Stimulated activated naive CD4-positive, alpha-beta T cell (primary cell): ENCODE measurements around the gene ANK2.

ENCODE experiments used
- DNase-seq, 6 experiments: peaks; one replicate each; lab custom pipeline; 2025; lab: John Stamatoyannopoulos, UW

The ANK2 gene

DNA sequence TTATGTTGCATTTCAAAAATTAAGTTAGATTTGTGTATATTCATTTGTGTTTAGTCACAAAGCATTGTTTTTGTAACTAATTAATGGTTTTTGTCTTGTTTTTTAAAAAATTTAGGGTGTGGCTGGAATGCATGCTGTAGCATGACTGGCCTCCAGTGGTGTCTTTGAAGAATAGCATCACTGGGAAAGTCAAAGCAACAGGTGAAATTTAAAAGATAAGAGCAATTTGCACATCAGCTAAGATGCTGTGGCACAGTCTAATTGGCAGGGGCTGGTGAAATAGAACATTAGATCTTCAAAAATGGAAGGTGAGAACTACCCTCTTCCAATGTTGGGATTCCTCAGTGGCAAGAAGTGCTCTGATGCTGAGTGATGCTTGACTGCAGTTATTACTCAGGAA lies 45.3 kb downstream of the ANK2 start:
- DNase-seq = no peak

DNA sequence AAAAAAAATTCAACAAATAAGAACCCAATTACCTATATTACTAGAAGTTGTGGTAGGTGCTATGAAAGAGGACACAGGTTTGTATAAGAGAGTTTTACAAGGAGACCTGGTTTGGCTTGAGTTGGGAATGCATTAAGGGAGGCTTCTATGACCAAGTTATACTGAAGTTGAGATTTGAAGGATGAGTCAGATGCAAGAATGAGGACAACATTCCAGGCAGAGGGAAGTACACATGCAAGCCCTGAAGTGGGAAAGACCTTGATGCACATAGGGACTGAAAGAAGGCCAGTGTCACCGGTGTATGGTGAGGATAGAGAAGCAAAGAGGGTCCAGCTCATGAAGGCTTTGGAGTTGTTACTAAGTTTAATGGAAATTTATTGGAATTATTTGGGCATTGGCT lies 52.2 kb downstream of the ANK2 start:
- DNase-seq = no peak

DNA sequence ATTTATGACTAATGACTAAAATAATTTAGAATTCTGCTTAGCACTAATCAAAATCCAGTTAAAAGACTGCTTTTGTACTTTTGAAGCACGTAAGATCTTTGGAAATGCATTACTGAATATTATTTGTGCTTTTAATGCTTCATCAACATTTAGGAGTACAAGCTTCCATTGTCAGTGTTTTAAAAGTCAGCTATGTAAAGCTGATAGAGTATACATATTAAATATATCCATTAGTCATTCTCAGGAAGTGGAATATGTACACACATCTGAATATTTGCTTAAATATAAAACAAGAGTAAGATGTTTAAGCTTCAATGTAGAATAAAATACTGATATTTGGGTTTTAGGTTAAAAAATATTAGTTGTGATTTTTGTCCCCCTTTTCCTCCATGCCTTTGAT lies 54.1 kb downstream of the ANK2 start:
- DNase-seq = no peak

DNA sequence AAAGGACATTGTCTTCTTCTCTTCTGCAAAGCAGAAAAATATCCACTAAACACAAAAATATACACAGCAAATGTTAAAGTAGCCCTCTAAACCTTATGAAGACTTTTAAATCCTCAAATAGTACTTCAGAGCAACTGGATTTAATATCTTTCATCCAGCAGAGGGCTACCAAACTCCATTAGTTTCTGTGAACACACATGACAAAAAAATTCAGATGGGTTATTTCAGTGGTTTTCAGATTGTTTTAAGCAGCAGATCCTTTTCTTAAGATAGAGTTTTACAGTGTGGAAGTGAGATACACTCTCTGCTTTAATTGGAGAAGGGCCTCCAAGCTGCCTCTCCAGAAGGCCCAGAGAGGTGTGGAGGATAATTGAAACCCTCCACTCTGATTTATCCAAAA lies 56.7 kb downstream of the ANK2 start:
- no peak for DNase-seq

DNA sequence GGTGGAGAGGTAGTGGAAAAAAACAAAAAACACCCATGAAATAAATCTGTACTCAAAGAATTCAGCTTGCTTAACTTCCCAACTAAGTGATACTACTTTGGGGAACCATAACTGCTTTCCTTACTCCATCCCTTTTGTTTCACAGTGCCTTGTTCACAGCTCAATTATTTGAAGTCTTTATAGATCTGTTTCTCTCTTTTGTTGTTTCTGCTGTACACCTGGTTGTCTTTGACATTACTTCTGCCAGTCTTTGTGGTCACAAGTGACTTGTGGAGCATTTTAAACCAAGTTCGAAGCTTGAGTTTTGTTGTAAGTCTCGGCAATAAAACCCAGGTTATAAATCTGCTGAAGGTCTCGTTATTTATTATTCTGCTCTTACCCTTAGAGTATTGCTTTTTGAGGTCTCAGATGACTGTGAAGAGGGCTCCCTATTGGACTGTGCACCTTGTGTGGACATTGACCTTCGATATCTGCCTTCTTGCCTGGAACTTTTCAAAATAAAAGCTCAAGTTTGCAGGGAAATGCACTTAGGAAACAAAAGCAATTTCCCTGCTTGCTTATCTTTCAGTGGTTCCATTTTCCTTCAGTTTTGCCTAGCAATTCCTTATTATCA lies 59.8 kb downstream of the ANK2 start:
- DNase-seq = no peak

DNA sequence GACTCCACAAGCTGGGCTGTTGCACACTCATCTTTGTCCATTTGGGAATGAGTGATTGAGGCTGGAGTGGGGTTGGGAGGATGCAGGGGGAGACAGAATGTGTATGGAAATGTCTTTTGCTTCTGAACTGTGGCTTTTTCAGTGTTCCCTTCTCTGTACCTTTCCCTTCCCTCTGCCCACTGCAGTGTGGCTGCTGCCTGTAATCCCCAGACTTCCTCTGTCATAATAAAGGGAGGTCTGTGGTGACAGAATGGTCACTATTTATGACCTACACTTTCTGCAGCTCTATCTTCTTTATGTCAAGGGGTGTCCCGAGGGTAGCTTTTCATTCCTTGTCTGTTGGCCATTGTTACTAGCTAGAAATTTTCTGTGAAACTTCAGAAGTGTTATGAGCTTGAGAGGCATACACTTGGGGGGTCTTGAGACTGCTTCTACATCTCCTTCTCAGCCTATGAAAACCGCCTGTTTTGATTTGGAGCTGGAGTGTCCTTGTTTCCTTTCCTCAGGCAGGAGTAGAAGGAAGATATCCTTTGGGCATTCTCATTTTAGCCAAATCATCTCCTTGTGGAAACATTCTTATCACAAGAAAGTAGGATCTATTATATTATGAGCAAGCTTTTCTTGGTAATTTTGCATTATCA lies 63.0 kb downstream of the ANK2 start:
- no peak for DNase-seq

DNA sequence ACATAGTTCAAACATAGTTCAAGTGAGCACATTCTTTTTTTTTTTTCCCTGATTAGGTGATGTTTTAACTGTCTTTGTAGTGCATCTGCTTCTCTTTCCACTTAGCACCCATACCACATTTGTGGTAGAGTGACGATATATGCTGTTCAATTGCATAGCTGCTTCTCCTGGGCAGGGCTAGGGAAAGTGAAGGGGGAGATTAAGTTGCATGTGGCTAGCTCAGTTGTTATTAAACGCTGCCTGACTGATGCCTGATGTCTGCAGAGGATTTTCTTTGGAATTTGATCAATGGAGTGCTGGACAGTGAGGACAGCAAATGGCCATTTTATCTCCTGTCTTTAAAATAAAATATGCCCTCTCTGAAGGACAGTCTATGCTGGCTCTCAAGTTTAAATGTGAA lies 63.7 kb downstream of the ANK2 start:
- DNase-seq = no peak

DNA sequence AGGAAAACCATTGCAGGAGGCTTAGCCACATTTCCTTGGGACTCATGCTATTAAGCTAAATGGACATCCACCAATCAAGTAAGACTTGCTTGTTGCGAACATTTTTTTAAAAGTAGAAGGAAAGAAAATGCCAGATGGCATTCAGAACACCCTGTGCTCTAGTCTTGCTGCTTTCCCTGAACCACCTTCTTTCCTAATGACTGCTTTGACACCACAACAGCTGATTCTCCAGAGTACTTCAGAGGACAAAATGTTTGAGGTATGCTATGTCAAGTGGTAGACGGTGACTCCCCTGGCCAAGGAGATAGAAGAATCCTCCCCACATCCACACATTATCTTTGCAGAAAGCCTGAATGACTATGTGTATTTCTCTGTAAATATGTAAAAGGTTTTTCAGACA lies 65.4 kb downstream of the ANK2 start:
- DNase-seq = no peak

DNA sequence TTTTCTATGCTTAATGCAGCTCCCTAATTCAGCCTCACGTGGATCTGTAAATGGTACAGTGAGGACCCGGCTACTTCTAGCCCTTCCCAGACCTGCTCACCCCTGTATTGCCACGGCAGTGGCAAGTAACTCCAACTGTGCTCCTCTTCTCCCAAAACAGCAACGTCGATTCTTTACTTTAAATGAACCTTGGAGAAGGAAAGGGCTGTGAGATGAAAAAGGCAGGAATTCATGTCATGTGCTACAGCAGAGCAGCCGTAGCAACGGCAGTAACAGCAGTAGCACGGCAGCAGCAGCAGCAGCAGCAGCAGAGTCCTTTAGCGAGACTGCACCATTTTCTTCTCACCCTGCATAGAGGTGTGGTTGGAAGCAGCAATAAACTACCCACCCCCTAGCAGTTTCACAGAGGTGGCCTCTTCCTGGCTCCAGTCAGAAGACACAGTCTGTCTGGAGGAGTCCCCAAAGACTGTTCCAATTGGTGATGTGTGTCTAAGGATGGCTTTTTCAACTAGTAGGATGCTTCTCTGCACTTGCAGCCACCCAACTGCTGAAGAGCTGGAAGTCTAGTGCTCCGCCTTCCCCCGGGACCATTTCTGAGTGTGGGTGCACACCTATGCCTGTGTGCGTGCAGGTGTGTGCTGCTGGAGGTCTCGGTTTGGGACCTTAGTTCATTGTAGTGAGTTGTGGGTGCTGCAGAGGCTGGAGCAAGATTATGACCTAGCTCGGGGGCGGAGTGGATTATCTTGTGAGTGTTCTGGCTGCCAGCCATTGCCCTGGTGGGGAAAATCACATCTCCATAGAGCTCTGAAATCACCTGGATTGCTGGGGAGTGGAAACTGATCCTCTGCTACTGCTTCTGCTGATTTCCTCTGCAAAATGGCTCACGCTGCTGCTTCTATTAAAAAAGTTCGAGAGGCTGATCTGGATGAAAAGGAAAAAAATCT lies 67.2 kb downstream of the ANK2 start:
- no peak for DNase-seq

DNA sequence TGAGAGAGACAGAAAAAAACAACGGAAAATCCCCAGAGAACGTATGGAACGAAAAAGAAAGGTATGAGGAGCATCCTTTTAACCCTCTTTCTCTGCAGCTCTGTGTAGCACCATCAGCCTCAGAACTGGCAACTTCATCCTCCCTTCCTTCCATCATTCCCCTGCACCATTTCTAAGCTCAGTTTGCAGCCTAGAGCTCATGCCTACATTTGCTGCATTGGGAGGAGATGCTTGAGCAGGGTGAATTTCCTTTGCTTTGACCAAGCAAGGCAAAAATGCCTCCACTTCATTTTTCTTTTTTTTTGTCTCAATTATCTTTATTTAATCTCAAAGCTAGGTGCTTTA lies 67.9 kb downstream of the ANK2 start:
- DNase-seq = no peak

DNA sequence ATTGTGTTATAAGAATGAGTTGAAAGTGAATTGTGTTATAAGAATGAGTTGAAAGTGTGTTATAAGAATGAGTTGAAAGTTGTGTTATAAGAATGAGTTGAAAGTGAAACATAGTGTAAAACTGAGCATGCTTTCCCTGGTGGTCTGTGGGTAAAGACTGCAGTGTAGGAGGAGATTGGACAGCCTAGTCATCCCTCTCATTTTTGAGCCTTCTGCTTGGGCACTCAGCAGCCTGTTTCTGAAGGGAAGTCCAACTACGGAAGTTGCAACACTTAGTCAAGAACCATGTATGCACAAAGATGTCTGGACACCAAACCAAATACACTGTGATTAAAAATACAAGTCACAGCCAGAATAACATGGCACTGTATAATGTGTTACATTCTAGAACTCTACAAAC lies 72.6 kb downstream of the ANK2 start:
- no peak for DNase-seq

DNA sequence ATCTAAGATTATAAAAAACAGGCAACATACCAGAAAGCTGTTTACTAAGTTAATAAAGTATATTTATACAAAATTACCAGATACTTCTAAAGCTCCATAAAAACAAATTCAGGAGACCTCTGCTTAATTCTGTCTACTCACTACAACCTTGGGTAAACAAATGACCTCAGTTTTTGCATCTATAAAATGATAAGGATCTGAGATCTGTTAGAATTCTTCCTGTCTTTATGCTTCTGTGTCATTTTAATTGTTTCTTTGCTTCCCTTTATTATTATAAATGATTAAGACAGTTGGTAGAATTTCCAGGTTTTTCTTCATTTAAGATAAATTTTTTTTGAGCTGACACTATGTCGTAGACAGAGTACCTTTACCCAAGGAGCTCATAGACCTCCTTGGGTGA lies 76.0 kb downstream of the ANK2 start:
- DNase-seq = no peak

DNA sequence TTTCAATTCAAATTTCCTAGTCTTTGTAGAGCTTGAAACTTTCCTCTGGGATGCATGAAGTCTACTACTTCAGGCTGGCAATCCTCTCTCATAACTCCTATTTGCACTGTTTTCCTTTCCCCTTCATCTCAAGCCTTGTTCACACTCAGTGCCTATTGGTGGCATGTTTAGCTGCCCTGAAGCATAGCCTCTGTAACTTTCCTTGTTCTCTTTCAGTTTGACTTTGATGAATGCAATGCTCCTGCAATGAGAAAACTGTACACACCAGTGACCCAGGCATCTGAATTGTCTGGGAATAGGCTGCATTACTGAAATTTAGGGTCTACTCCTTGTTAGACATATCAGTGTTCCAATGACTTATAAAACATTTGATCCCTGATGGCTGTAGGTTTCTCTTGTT lies 81.7 kb downstream of the ANK2 start:
- no peak for DNase-seq

DNA sequence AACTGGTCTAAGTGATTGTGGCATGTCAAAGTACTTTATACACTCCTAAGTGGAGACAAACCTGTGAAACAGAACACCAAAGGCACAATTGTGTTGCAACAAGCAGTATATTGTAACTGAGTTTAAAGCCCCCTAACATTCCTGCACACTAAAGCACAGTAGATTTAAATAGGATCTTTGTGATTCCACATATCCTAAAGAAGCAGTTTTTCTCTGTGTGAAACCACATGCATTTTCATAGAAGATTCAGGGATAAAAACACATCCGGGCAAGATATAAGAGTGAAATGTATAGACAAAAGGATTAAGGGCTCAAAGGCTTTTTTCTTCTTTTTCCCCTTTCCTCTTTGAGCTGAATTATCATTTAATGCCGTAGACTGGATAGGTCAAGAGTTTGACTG lies 82.2 kb downstream of the ANK2 start:
- no peak for DNase-seq

DNA sequence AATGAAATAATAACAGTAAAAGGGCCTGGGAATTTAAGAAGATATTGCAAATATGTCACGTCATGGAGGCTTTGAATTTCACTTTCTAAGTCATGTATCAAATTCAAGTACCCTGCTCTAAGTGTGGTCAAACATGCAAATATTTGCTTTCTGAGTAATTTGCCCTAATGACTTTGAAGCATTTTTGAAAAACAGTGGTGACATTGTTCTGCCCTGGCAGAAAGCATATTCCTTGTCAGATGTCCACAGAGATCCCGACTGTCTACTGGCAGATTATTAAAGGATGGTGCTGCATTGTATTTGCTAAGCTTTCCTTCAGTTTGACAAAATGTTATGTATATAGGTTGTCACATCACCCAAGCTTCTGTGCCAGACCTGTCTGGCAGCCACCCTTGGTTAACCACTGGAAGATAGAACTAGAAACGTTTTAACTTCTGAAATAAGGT lies 92.5 kb downstream of the ANK2 start:
- DNase-seq = no peak

DNA sequence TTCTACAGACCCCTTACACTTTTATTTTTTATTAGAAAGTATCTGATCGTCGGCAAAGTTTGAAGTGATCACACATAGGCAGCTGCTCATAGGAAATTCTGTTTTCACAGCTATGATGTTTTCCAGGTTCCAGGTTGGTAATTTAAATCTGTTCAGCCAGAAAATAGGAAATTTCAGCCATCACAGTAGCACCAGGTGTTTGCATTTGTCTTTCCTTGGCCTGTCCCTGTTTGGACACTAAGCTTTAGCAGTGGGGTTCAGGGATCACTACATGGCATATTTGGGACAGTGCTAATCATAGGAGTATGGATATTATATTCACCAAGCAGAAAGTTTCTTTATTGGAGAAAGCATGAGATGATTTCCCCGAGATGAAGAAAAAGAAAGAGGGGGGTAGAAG lies 92.9 kb downstream of the ANK2 start:
- no peak for DNase-seq

DNA sequence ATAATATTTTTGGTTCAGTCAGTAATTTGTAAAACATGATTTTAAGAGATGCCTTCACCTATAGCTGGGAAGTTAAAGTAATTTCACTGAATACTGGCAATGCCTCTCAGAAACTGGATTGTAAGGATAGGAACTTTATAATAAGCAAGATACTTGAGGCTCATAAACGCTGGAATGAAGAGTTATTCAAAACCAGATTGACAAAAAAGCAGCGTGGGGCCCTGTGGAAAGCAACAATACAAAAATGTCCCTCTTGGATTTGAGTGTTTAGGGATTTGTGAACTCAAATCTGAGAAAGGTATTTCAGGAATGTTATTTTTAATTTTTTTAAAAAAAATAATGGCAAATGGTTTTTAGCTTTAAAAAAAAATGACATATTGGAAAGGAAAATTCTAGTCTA lies 94.6 kb downstream of the ANK2 start:
- no peak for DNase-seq

DNA sequence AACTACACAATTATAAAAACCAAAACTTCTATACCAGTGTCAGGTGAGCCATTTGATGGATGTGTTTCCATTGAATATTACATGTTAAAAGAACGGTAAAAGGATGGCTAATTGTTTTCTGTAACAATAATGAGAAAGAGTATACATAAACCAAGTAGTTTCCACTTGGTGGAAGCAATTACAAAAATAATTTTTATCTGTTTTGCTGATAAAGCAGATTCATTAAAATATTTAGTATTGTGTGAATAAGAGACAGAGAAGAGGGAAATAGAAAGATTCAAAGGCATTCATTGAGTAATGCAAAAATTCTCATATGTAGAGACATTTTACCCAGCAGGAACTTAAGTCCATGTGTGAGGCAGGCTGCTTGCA lies 95.7 kb downstream of the ANK2 start:
- no peak for DNase-seq

DNA sequence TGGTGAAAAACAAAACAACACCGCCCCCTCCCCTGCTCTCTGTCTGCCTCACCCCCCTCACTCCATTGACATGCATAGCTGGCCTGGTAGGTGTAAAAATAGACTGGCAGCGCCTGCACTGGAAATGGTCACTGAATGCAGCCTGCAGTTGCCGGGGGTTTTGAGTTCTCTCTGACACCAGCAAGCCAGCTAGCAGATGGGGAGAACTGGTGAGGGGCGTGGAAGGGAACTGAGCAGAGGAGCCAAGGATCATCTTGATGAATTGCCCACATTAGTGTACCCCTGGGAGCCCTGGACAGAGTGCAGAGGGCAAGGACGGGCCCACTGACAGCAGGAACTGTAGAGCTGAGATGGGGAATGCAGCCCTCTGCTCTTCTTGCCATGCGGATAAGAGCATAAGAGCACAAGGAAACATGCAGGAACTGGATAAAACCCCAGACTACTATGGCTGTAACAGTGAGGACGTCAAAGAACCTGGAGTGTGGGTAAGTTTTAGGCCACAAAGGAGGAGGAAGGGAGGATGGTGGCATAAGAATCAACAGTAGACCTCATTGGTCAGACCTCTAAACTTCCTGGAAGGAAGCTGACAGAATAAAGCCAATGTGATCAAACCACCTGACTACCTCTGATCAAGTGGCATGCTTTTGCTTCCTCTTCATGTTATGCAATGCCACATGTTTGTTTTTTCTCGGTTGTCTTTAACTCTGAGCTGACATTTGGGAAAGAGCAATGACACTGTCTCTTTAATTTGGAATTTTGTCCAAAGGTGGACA lies 96.3 kb downstream of the ANK2 start:
- no peak for DNase-seq

DNA sequence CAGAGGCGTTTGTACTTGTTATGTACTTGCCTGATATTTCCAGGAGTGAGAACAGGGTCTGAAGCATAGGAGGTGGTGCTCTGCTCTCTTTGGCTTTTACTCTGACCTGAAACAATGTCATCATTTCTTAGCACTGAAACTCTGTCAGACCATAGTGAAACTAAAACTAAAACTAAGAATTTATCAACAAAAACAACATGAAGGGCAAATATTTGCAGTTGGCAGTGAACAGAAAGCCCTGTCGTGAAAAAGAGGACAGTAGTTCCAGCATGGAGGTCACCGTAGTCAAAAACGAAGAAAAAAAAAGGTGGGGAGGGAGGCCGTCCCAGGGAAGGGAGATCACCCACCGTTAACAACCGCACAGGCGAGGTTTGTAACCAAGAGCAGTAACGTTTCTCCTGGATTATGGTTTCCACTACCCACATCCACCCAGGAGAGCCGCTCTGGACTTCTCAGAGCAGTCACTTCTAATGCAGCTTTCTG lies 97.5 kb downstream of the ANK2 start:
- no peak for DNase-seq

DNA sequence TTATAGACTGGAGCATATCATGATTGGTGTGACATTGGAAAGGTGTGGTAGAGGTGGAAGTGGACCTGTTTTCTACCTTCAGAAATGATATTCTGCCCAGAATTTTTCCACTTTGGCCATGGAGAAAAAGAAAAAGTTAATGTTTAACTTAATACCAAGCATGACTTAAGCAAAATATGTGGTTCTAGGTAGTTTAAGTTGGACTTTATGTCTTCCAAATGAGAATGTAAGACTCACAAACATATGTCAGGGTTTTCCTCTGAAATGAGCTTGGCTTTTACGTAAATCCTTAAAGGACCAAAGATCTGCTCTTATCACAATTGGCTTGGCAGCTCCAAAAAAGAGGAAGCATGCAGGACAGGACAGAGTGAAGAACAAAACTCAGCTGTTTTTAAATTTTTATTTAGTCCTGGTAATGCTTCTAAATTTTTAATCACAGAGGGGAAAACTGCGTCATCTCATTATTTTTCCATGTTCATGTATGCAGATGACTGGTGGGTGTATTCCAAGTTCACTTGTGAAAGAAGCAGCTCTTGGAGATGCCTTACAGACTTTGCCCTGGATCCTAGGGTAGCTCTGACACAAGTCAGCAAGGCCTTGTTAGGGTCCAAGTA lies 98.2 kb downstream of the ANK2 start:
- no peak for DNase-seq

DNA sequence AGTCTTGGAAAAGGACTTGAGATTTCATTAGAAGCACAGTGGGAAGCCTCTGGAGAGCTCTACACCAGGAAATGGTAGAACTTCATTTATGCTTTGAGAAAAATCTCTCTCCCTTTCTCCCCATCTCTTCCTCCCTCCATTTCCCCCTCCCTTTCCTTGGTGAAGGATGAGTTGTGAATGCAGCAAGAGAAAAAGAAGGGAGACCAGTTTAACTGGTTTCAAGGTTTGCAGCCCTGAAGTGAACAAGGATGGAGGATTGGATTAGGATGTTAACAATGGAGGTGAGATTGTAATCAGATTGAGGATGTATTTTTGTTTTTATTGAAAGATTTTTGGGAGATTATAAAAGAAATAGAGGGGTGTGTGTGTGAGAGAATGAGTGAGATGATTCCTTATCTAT lies 99.5 kb downstream of the ANK2 start:
- no peak for DNase-seq
